DND-41 (cell line): ENCODE measurements around the gene TAAR6.

ENCODE experiments used
- ATAC-seq: fragments of 200-7000 bp; cut with Tn5 transposase; 3 replicates; pipeline ENCODE4 v1.9.1; 2021; ENCODE audit warnings: low read depth; ENCODE audit not compliant: insufficient read depth
- DNase-seq: peaks from one replicate; pipeline ENCODE4 v3.0.0-alpha.2; 2020
- H2AFZ ChIP-seq: 2 replicates; pipeline ENCODE4 v1.6.0; 2012; ENCODE audit warnings: low read depth, low read length
- H3K27ac ChIP-seq: 2 replicates; pipeline ENCODE4 v1.5.1; 2012; ENCODE audit warnings: low read length, inconsistent platforms
- H3K27me3 ChIP-seq: fragments of 200-600 bp; sonication (generic); 2 replicates; pipeline ENCODE4 v1.6.0; 2012; ENCODE audit warnings: low read length, mild to moderate bottlenecking, inconsistent platforms; ENCODE audit not compliant: insufficient read depth, poor library complexity
- H3K36me3 ChIP-seq: 2 replicates; pipeline ENCODE4 v1.5.1; 2012; ENCODE audit warnings: low read length, inconsistent platforms; ENCODE audit not compliant: insufficient read depth
- H3K4me1 ChIP-seq: 2 replicates; pipeline ENCODE4 v1.5.1; 2012; ENCODE audit warnings: mild to moderate bottlenecking, low read length; ENCODE audit not compliant: insufficient read depth
- H3K4me2 ChIP-seq: 2 replicates; pipeline ENCODE4 v1.6.0; 2012; ENCODE audit warnings: mild to moderate bottlenecking, moderate library complexity, low read length, inconsistent platforms; ENCODE audit not compliant: insufficient read depth
- H3K4me3 ChIP-seq, 2 experiments: fragments of 200-600 bp in 1 of 2; shearing (Covaris generic) in 1 of 2; 2 replicates each; pipeline ENCODE4 v1.5.1; 2012 to 2016; ENCODE audit warnings: inconsistent platforms in 2 of 2, low read length in 2 of 2, mild to moderate bottlenecking in 2 of 2, low read depth in 1 of 2, moderate library complexity in 1 of 2
- H3K79me2 ChIP-seq: 2 replicates; pipeline ENCODE4 v1.6.0; 2012; ENCODE audit warnings: low read length, inconsistent platforms; ENCODE audit not compliant: insufficient read depth
- H3K9ac ChIP-seq: 2 replicates; pipeline ENCODE4 v1.6.0; 2012; ENCODE audit warnings: low read depth, mild to moderate bottlenecking, inconsistent platforms, low read length, moderate library complexity
- H3K9me3 ChIP-seq: 2 replicates; pipeline ENCODE4 v1.5.1; 2012; ENCODE audit warnings: low read length, moderate library complexity, mild to moderate bottlenecking, inconsistent platforms; ENCODE audit not compliant: insufficient read depth, severe bottlenecking
- H4K20me1 ChIP-seq: 2 replicates; pipeline ENCODE4 v1.6.0; 2012; ENCODE audit warnings: low read length; ENCODE audit not compliant: insufficient read depth
- CTCF ChIP-seq: IDR thresholded peaks from 2 replicates; pipeline ENCODE4 v1.5.1; 2012; ENCODE audit warnings: borderline replicate concordance, low read length, moderate library complexity, mild to moderate bottlenecking; ENCODE audit not compliant: poor library complexity, severe bottlenecking; ENCODE audit errors: extremely low read depth
- EZH2 ChIP-seq: IDR thresholded peaks from 3 replicates; pipeline ENCODE4 v1.6.1; 2012; ENCODE audit warnings: borderline replicate concordance, low read depth, mild to moderate bottlenecking, moderate library complexity, low read length, inconsistent platforms; ENCODE audit not compliant: severe bottlenecking

The TAAR6 gene

GRCh38 chr6:132604635-132605152, 34.6 kb downstream of the TAAR6 start:
- H4K20me1 ChIP-seq = no peaks in the 10 kb centered on the region
- no peak for DNase-seq
- ATAC-seq = no peak
- no peak overlapping the region for H2AFZ ChIP-seq
- no peak overlapping the region for H3K27ac ChIP-seq
- no peaks in the 10 kb centered on the region for H3K79me2 ChIP-seq
- H3K4me2 ChIP-seq = no peak overlapping the region
- no peaks in the 10 kb centered on the region for H3K4me1 ChIP-seq
- H3K9me3 ChIP-seq = no peaks in the 10 kb centered on the region
- H3K36me3 ChIP-seq = no peaks in the 10 kb centered on the region
- H3K4me3 ChIP-seq = no peak overlapping the region
- no peaks in the 10 kb centered on the region for H3K27me3 ChIP-seq
- H3K9ac ChIP-seq = no peak overlapping the region
- TF ChIP-seq EZH2 = no peak
- no peak for TF ChIP-seq CTCF

GRCh38 chr6:132607544-132608233, 37.6 kb downstream of the TAAR6 start:
- Histone ChIP-seq H3K4me1 (no peaks in the 10 kb centered on the region), H2AFZ (no peak overlapping the region), H3K36me3 (no peaks in the 10 kb centered on the region), H3K27ac (no peak overlapping the region), H3K9ac (no peak overlapping the region), H3K27me3 (no peaks in the 10 kb centered on the region), H3K9me3 (no peaks in the 10 kb centered on the region), H3K4me3 (no peak overlapping the region), H3K4me2 (no peak overlapping the region), H3K79me2 (no peaks in the 10 kb centered on the region), H4K20me1 (no peaks in the 10 kb centered on the region)
- DNase-seq = no peak
- TF ChIP-seq CTCF = no peak
- TF ChIP-seq EZH2 = no peak
- ATAC-seq = no peak

GRCh38 chr6:132611616-132612015, 41.5 kb downstream of the TAAR6 start:
- Histone ChIP-seq H3K4me3 (no peak overlapping the region), H3K4me1 (no peaks in the 10 kb centered on the region), H3K9me3 (no peaks in the 10 kb centered on the region), H3K4me2 (no peak overlapping the region), H3K36me3 (no peaks in the 10 kb centered on the region), H3K79me2 (no peaks in the 10 kb centered on the region), H3K27ac (no peak overlapping the region), H3K27me3 (no peaks in the 10 kb centered on the region), H2AFZ (no peak overlapping the region), H4K20me1 (no peaks in the 10 kb centered on the region), H3K9ac (no peak overlapping the region)
- ATAC-seq (no peak), DNase-seq (no peak)
- TF ChIP-seq EZH2 = no peak
- no peak for TF ChIP-seq CTCF
